CD1c-positive myeloid dendritic cell (primary cell): Measurements from ENCODE around the gene JMJD1C.
"Not testable (repeated sequence)": the region's sequence is repeated elsewhere in the genome, so short reads cannot be mapped to it uniquely, and the experiment has no call there.

Experiments used
- DNase-seq: peaks from one replicate; pipeline ENCODE4 v3.0.0-alpha.2; 2016; ENCODE audit errors: extremely low spot score

Gene JMJD1C

DNA sequence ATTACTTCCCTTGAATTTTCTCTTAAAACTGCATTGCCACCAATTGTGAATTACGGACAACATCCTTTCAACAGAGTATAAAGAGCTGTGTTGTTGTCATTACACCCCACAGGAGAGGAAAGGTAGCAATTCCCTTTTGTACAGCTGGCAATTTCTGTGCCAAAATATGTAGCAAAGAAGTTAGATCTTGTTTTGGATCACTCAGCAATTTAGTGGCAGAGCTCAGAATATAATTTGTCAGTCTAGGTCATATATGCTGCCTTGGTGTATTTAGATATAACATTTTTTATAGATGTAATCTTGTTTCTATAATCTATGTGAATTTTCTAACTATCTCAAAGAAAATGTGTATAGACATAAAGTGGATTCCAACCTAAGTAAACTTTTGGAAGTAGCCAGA, 293.9 kb downstream of the JMJD1C start:
- no peak for DNase-seq

GRCh38 chr10:63171255-63171855, 294.4 kb downstream of the JMJD1C start:
- no peak for DNase-seq

DNA sequence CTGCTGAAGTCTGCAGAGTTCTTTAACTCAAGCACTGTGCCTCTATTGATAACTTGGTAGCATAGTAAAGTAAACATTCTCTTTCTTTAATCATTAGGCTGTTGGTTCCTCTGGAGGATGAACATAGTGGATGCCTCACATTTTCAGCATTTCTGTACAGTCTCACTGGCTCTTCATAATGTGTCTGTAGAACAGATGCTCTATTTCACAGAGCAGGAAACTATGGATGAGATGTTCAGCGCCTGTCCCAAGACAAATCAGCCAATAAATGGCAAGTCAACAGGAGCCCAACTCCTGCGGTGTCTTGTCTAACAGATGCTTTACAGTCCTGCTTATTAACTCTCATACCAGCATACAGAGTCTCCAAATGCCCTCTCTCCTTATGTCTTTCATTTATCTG, 296.2 kb downstream of the JMJD1C start:
- DNase-seq, result no peak

- no peak for DNase-seq
These were observed 296.8 kb downstream of the JMJD1C start for GRCh38 chr10:63168821-63169462.

DNA sequence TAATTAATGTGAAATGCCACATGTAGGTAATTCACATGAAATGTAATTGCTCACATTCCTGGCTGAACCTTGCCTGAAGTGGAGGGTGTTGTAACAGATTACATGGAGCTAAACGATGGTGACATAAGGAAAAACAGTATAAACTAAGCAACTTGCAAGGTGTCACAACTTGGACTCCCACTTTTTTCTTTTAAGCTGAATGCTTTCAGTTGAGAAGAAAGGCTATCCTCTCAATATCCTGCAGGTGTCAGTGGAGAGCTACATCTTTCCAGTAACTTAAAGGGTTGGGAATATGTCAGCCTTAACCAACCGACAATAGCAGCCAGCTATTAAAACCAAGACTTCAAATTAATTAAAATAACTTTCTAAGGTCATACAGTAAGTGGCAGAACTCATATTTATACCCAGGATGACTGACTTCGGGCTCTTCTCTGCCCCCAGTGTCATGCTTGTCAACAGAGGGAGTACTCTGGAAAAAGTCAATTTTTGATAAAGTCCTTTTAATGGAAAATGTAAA, 299.0 kb downstream of the JMJD1C start:
- DNase-seq, result peak; percentile 77

- no peak for DNase-seq
These were observed 300.5 kb downstream of the JMJD1C start for GRCh38 chr10:63165249-63165648.

GRCh38 chr10:63164166-63164623, 301.6 kb downstream of the JMJD1C start:
- no peak for DNase-seq

DNA sequence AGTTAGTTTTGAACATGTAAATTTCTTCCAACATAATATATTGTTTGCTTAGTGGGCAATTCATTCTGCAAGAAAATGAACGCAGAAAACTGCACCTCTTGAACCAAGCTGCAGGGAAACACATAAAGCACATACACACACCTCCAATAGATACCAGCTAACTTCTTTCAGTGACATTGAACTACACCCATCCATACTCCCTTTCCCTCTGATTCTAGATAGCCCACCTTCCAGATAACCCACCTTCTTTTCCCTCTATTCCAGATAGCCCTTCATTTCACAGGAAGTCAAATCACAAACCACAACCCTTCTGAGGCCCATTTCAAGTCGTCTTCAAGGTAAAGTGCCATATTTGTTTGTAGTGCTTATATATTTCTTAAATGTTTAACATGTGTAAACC, 304.2 kb downstream of the JMJD1C start:
- DNase-seq, result no peak

DNA sequence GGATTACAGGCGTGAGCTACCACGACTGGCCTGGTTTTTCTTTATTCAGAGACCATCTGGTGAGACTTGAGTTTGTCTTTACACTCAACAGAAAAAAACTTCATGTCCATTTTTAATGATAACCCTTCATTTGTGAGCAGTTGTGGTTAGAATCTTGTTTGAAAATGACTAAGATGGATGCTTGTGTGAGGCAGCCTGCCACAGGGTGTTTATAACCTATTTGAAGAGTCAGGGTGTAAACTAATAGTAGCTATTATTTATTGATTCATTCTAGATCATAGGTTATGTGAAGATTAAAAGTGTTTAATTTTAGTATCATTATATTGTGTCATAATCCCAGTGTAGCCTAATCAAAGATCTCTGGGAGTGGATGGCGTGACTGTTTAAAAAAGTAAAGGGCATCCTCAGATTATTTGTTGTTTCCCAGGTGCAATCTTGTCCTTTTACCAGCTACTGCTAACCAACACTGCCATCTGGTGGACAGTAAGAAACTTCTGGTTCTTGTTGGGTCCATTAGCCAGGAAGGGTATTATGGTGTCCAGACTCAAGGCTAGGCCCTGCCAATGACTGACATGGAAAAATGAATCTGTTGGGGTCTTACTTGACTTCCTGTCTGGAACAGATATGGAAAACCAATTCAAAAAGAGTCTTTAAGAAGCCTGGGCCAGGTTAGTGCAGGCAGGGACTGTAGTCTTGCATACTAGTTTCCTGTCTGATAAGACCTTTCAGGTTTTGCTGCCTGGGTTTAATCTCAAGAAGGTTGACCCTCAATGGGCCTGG, 307.7 kb downstream of the JMJD1C start:
- DNase-seq, result peak; percentile 79

- DNase-seq, result no peak
These were observed 309.5 kb downstream of the JMJD1C start for GRCh38 chr10:63156236-63156635.

DNA sequence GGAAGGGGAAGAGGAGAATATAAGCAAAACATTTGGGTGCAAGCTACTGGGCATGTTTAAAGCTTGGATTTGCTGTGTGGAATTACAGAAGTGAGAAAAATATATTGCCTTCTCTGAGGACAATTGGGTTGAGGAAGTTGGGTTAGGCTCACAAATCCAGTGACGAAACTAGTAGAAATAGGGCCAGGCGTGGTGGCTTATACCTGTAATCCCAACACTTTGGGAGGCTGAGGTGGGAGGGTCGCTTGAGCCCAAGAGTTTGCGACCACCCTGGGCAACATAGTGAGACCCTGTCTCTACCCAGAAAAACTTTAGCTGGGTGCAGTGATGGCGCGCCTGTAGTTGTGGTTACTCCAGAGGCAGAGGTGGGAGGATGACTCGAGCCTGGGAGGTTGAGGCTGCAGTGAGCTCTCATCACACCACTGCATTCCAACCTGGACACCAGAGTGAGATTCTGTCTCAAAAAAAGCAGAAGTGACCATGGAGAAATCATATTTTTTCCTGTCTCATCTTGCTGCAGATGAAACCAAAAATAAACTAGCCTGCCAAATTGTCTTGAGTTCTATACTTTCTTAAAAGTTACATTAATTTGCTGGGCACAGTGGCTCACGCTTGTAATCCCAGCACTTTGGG, 310.3 kb downstream of the JMJD1C start:
- peak; percentile 73 for DNase-seq

- no peak for DNase-seq
These were observed 311.0 kb downstream of the JMJD1C start for GRCh38 chr10:63154546-63155387.

- not testable (repeated sequence) for DNase-seq
These were observed 311.8 kb downstream of the JMJD1C start for GRCh38 chr10:63153868-63154545.

DNA sequence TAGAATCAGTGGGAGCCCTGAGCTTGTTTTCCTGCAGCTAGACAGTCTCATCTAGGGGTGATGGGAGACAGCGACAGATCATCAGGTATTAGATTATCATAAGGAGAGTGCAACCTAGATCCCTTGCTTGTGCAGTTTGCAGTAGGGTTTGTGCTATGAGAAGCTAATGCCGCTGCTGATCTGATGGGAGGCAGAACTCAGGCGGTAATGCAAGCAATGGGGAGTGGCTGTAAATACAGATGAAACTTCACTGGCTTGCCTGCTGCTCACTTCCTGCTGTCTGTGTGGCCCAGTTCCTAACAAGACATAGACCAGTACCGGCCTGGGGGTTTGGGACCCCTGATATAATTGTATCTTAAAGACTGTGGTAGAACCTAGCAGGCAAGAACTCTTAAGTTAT, 315.0 kb downstream of the JMJD1C start:
- DNase-seq, result no peak

- DNase-seq, result no peak
These were observed 319.3 kb downstream of the JMJD1C start for GRCh38 chr10:63146503-63146902.

DNA sequence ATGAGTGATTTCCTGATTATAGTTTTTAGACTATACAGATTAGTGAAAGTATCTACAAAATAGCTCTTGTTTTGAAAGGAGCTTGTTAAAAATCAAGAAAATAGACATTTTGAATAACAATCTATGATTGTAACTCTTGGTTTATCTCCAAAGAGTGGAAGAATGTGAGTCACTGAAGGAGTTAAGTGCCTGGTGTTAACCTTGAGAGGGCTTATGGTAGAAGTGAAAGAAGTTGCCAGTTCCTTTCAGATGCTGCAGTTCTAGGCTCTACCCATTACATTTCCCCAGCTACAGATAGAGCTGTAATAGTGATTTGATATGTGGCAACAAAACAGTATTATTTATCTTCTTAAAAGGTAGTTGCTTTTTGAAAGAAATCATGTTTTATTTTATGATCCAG, 320.0 kb downstream of the JMJD1C start:
- DNase-seq, result no peak

DNA sequence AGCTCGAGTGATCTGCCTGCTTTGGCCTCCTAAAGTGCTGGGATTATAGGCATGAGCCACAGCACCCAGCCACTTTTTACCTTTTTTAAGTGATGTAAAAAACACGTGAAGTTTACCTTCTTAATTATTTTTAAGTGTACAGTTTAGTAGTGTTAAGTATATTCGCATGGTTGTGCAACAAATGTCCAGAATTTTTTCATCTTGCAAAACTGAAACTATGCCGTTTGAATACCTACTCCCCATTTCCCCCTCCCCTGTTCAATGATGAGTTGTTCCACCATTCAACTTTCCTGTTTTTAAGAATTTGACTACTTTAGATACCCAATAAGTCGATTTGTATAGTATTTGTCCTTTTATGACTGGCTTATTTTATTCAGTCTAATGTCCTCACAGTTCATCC, 321.8 kb downstream of the JMJD1C start:
- DNase-seq, result peak; percentile 21

- no peak for DNase-seq
These were observed 323.6 kb downstream of the JMJD1C start for GRCh38 chr10:63142136-63142535.

- no peak for DNase-seq
These were observed 325.7 kb downstream of the JMJD1C start for GRCh38 chr10:63140077-63140476.

GRCh38 chr10:63137306-63137705, 328.5 kb downstream of the JMJD1C start:
- DNase-seq, result peak; percentile 35
